AG04450 (cell line): ENCODE results near the gene SLC6A20. TPM values are rescaled to one million over a fixed set of nuclear protein-coding genes. Genes with fewer than 3 reads are reported as not detected.
A peak's percentile ranks its signal among the peaks of the same experiment; 100 is the strongest.

Source experiments
- CTCF ChIA-PET: fragments of 300-600, 350-600 bp; formaldehyde crosslinking; extraction: SDS; loops from one replicate; lab custom pipeline; 2022; ENCODE audit warnings: antibody characterized with exemption, inconsistent platforms; lab: Charles Lee
- POLR2A ChIA-PET: fragments of 350-600 bp; formaldehyde crosslinking; extraction: SDS; loops from one replicate; lab custom pipeline; 2021; ENCODE audit warnings: antibody characterized with exemption, inconsistent platforms; lab: Yijun Ruan, JAX
- DNase-seq: peaks from one replicate; pipeline ENCODE4 v3.0.0-alpha.2; 2011; ENCODE audit warnings: low read depth, low spot score
- H3K27ac ChIP-seq: one replicate; pipeline ENCODE4 v1.5.1; 2012; ENCODE audit warnings: low read depth, low read length, control low read depth
- H3K27me3 ChIP-seq: one replicate; pipeline ENCODE4 v1.6.0; 2012; ENCODE audit warnings: low read length; ENCODE audit not compliant: control insufficient read depth, insufficient read depth
- H3K4me3 ChIP-seq: 2 replicates; pipeline ENCODE4 v1.5.1; 2011; ENCODE audit warnings: mild to moderate bottlenecking, low read depth, low read length, control low read depth
- H3K9me3 ChIP-seq: 2 replicates; pipeline ENCODE4 v1.5.1; 2012; ENCODE audit warnings: low read length; ENCODE audit not compliant: control insufficient read depth, insufficient read depth
- polyA minus RNA-seq: library from RNA; depleted of rRNA, polyadenylated mRNA; stranded (reverse); fragments of >200 nt; gene quantifications from 2 replicates; pipeline ENCODE4 v1.2.3, GENCODE V29; 2011; rRNA and poly(A)+ RNA removed
- polyA plus RNA-seq: library from polyadenylated mRNA; depleted of rRNA; stranded (reverse); fragments of >200 nt; gene quantifications from 2 replicates; pipeline ENCODE4 v1.2.3, GENCODE V29; 2011; rRNA removed
- TF ChIP-seq, protein P1 (sequence below): IDR thresholded peaks from 2 replicates; pipeline ENCODE4 v1.5.1; 2011; ENCODE audit warnings: low read depth, low read length, control low read depth, inconsistent platforms

SLC6A20 gene, protein sequence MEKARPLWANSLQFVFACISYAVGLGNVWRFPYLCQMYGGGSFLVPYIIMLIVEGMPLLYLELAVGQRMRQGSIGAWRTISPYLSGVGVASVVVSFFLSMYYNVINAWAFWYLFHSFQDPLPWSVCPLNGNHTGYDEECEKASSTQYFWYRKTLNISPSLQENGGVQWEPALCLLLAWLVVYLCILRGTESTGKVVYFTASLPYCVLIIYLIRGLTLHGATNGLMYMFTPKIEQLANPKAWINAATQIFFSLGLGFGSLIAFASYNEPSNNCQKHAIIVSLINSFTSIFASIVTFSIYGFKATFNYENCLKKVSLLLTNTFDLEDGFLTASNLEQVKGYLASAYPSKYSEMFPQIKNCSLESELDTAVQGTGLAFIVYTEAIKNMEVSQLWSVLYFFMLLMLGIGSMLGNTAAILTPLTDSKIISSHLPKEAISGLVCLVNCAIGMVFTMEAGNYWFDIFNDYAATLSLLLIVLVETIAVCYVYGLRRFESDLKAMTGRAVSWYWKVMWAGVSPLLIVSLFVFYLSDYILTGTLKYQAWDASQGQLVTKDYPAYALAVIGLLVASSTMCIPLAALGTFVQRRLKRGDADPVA
- polyA plus RNA-seq (not detected in 2 replicates), polyA minus RNA-seq (not detected in 2 replicates)

DNA sequence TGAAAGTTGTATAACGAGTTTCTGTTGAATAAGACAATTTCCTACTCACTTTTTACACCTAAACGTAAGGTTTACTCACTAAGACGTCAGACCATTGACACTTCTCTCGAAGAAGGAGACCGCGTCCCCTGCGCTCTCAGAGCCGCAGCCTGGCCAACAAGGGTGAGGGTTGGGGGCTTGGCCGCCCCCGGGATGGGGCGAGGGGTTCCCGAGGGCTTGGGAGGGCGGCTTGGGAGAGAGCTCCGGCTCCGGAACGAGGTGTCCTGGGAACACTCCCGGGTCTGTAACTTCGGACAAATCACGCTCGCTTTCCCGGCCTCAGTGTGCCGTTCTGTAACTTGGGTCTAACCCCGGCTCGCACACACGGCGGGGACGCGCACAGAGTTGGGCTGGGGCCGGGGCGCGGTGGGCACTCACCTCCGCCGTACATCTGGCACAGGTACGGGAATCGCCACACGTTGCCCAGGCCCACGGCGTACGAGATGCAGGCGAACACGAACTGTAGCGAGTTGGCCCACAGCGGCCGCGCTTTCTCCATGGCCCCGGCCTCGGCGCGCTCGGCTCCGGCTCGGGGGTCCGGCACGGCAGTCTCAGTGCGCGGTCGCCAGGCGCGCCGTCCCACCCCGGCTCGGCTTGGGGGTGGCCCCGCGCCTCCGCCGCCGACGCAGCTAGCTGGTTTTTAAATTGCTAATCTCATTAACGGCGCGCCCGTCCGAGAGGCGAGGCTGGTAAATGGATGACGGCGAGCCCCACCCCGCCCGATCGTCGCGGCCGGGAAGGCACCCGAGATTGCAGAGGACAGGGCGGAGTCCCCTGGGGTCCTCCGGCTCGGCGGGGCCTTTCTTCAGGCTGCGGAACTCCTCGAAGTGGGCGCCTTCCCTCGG is at the start of gene SLC6A20:
Gene SLC6A20 (minus strand): TSS at position 655 of the 884 bp plus-strand sequence. CDS start 117 bp downstream, at position 538.
- TF ChIP-seq, protein P1, sequence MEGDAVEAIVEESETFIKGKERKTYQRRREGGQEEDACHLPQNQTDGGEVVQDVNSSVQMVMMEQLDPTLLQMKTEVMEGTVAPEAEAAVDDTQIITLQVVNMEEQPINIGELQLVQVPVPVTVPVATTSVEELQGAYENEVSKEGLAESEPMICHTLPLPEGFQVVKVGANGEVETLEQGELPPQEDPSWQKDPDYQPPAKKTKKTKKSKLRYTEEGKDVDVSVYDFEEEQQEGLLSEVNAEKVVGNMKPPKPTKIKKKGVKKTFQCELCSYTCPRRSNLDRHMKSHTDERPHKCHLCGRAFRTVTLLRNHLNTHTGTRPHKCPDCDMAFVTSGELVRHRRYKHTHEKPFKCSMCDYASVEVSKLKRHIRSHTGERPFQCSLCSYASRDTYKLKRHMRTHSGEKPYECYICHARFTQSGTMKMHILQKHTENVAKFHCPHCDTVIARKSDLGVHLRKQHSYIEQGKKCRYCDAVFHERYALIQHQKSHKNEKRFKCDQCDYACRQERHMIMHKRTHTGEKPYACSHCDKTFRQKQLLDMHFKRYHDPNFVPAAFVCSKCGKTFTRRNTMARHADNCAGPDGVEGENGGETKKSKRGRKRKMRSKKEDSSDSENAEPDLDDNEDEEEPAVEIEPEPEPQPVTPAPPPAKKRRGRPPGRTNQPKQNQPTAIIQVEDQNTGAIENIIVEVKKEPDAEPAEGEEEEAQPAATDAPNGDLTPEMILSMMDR, result no peak
- DNase-seq, result no peak
- Histone ChIP-seq H3K4me3 (no peak within 1 kb of the TSS), H3K27me3 (peaks cover 90% of the 10 kb centered on the region), H3K27ac (no peak within 1 kb of the TSS), H3K9me3 (peaks cover 4% of the 10 kb centered on the region; the same call in 1 of the 2 replicates)
- ChIA-PET CTCF (no interaction called here), POLR2A (no interaction called here)

DNA sequence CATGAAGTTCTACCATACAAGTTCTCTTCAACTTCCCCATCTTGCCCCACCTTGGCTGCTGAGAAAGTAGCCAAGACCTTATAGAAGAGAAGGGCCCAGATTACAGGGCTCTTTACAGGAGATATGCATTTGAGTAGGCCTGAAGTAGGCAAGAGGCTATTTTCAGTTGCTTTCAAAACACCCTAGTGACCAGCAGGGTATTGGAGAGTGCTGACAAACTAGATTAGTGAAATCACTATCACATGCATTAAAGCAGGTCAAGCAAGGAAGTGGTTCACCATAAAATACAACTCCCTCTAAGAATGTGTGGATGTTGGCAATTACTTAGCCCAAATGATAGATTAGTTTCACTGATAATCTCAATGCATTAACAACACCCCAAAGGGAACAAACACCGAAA is 48.3 kb upstream of the SLC6A20 start:
- peaks cover 4% of the 10 kb centered on the region; the same call in 1 of the 2 replicates for H3K9me3 ChIP-seq
- no peak overlapping the region for H3K27ac ChIP-seq
- no peak overlapping the region for H3K4me3 ChIP-seq
- peaks cover 12% of the 10 kb centered on the region for H3K27me3 ChIP-seq
- no peak for DNase-seq
- TF ChIP-seq, protein P1, result no peak
- ChIA-PET POLR2A (no interaction called here), CTCF (no interaction called here)

DNA sequence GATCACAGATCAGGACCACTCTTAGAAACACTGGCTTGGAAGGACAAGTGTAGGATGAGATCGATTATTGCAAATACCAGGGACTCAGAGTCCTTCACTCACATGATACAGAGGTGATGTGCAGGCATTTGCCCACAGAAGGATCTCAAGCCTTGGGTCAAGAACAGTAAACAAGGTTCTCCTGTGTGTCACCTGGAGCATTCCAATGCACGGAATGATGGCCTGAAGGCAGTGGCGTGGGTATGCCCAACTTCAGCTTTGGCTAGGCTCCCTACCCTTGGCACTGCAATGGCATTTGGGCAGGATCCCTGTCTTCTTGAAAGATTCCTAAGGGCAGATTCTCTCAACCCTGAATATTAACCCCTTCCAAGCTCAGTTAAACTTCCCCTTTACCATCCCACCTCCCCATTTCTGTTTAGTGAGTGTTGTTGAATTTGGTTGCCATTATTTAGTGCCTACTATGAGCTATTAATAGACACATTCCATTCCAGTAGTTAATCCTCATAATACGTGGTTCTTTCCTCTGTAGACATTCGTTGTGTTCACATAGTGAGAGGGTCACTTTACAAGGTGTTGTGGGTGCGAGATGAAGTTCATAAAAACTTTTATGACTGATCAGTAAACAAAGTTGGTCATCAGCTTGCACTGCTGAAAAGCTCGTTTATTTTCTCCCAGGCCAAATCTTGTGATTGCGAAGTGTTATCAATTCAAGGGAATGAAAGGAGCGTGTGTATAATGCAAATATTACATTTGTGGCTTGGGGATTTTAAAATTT is 46.7 kb upstream of the SLC6A20 start:
- Histone ChIP-seq H3K27ac (no peak overlapping the region), H3K4me3 (no peak overlapping the region), H3K27me3 (peaks cover 7% of the 10 kb centered on the region), H3K9me3 (peaks cover 4% of the 10 kb centered on the region; the same call in 1 of the 2 replicates)
- no peak for DNase-seq
- TF ChIP-seq, protein P1, result no peak
- POLR2A ChIA-PET, result no interaction called here
- CTCF ChIA-PET, result interaction anchor here (0.6 to 1.4 kb wide), 4 partner anchors 233 to 809 kb away, joined by 3 to 5 read pairs (median 3); no protein-coding TSS in a partner anchor

DNA sequence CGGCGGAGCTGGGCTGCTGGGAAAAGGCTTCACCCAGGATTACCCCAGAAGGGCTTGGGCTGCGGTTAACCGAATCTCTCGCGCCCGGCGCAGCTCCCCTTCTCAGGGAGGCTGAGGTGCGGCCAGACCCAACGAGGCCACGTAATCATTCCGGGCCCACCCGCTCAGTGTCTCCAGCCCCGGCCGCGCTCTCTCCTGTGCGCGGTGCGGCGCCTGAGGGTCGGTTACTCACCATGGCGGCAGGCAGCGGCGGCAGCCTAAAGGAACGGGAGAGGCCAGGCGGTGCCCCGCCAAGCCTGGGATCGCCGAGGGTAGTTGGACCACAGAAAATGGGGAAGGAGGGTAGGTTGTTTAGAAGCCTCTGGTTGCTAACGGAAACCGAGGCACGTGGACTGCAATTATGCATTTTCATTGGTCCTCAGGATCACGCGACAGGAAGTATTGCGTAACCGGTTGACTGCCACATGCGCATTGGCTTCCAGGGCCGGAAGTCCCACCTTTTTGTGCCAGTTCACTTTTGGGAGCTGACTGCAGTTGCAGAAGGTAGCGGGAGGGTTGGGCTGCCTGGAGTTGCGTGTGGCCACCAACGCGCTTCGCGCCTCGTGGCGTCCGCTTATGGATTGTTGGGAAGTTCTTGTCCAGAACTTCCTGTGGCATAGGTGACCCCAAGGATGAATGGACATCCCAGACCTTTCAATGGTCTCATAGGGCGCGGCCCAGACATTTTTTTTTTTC is 45.6 kb upstream of the SLC6A20 start, which contains the start of gene LZTFL1:
Gene LZTFL1 (minus strand): TSS at position 363 of the 735 bp plus-strand sequence. CDS start 128 bp downstream, at position 235.
- H3K27me3 ChIP-seq, result peaks cover 7% of the 10 kb centered on the region
- peak within 1 kb of the TSS; percentile 93 for H3K4me3 ChIP-seq
- peaks cover 4% of the 10 kb centered on the region; the same call in 1 of the 2 replicates for H3K9me3 ChIP-seq
- ChIA-PET CTCF (interaction anchor here (1.4 to 2.0 kb wide), 2 partner anchors 87 to 237 kb away, joined by 5 to 10 read pairs; no protein-coding TSS in a partner anchor), POLR2A (no interaction called here)
- TF ChIP-seq, protein P1, result no peak
- H3K27ac ChIP-seq, result peak within 1 kb of the TSS; percentile 58
- DNase-seq, result peak; percentile 92
